ENCODE data around the gene PTGIS.

DNA sequence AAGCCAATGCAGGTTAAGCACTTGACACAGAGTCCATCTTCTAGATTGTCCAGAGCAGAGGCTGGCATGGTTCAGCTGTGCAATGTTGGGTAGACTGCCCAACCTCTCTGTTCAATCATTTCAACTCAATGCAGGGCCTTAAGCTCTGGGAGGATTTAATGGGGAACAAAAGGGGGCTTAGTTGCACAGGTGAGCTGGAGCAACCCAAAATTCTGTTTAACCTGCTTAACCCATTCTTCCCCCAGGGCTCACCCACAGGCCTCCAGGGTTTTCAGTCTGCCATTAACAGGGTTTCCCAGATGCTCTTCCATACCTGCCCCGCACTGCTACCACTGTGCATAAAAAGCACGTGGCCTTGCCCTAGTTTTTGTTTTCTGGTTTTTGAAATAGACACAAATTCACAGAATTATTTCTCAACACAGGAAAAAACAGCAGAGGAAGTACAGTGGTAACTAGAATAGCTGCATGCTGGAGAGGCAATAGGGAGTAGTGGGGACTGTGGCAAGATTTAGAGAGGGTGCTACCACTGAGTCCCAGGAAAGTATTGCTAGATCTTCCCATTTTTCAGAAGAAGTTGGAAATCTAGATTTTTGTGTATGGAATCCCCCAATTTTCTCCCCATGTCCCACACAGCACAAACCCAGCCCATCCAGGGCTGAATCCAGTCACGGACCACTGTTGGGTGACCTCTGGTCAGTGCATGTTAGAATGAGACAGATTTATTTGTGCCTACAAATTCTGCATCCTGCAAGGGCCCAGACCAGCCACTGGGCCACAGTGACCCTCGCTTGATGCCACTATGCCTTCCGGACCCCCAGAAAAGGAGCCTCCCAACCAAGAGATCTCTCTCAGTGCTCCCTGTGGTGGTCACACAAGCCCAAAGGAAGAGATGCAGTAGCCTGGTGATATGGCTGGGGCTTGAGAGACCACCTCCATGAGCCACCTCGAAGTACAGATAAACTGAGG, 4.6 kb downstream of the PTGIS start:
- TF ChIP-seq EZH2 (IDR thresholded peaks at IDR 0.05; ENCODE audit: insufficient read depth, poor library complexity, severe bottlenecking) (no peak), EZH2phosphoT487 (IDR thresholded peaks at IDR 0.05; ENCODE audit: insufficient read depth, low read depth) (no peak)
